NCI-H446 treated with DMSO at 0.1 percent for 48 hours (cell line): ENCODE results near the gene ASCC1.
A peak's percentile ranks its signal among the peaks of the same experiment; 100 is the strongest.
"Not testable (repeated sequence)": the region's sequence is repeated elsewhere in the genome, so short reads cannot be mapped to it uniquely, and the experiment has no call there.

Source experiments
- DNase-seq: peaks from one replicate; lab custom pipeline; 2025; lab: John Stamatoyannopoulos, UW

The ASCC1 gene

GRCh38 chr10:72170263-72170662 is 45.8 kb downstream of the ASCC1 start:
- DNase-seq = no peak

DNA sequence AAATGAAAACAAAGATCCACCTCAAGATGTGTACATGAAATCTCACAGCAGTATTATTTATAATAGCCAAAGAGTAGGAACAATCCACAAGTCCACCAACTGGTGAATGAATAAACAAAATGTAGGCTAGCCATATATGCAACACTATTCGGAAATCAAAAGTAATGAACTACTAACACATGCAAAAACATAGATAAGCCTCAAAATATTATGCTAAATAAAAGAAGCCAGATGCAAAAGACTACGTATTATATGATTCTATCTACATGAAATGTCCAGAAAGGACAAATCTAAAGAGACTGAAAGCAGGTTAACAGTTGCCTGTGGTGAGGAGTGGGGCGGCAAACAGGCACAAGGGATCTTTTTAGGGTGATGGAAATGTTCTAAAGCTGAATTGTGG is 49.0 kb downstream of the ASCC1 start:
- no peak for DNase-seq

GRCh38 chr10:72164617-72165016 is 51.5 kb downstream of the ASCC1 start:
- DNase-seq = no peak

- DNase-seq = no peak
These were observed 53.1 kb downstream of the ASCC1 start for GRCh38 chr10:72162978-72163377.

DNA sequence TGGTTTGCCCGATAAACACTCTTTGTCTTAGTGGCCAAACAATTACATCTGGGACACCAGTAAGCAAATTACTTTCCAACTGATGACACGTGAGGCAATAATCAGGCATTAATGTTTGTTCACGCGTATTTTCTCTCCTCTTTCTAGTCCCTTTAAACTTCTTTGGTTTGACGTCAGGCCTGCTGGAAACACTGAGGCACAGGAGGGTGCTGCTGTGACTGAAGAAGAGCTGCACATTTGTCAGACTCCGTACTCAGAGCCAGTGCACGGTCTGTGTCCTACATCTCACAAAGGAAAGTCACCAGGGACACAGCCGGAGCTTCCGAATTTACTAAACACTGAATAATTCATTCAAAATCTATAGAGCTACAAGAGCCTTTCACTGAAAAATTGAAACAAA is 57.9 kb downstream of the ASCC1 start:
- DNase-seq = no peak

GRCh38 chr10:72156223-72156622 is 59.9 kb downstream of the ASCC1 start:
- no peak for DNase-seq

DNA sequence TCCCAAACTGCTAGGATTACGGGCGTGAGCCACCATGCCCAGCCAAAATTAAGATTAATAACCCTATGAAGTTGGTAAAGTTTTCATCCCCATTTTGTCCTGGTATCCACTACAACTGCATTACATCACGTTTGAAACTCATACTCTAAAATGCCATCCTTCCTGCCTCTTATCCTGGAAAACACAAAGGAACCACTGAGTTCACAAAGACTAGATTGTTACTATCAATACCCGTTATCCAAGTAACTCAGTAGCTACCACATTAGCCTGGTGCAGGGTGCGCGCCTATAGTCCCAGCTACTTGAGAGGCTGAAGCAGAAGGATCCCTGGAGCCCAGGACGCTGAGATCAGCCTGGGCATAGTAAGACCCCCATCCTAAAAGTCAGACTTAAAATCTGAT is 63.8 kb downstream of the ASCC1 start:
- no peak for DNase-seq

- not testable (repeated sequence) for DNase-seq
These were observed 65.2 kb downstream of the ASCC1 start for GRCh38 chr10:72150746-72151478.

- not testable (repeated sequence) for DNase-seq
These were observed 68.8 kb downstream of the ASCC1 start for GRCh38 chr10:72147324-72147584.

GRCh38 chr10:72146559-72147323 is 69.3 kb downstream of the ASCC1 start:
- no peak for DNase-seq

DNA sequence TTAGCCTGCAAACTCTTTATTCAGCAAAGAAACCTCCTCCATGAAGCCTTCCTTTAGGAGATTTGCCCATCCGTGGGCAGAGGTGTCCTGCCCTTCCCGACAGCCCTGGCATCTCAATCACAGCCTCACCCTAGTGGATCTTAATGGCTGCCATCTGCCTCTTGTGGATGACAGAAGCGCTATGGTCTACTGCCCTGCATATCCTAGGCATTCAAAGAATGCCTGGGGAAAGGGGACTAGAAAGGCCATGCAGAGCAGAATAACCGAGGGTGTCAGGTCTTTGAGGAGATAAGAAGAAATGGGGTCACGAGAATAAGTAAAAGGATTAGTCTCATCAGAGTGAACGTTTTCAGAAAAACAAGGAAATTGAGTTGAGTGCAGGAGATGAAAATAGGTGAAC is 70.0 kb downstream of the ASCC1 start:
- DNase-seq = no peak

- no peak for DNase-seq
These were observed 70.4 kb downstream of the ASCC1 start for GRCh38 chr10:72145657-72146056.

DNA sequence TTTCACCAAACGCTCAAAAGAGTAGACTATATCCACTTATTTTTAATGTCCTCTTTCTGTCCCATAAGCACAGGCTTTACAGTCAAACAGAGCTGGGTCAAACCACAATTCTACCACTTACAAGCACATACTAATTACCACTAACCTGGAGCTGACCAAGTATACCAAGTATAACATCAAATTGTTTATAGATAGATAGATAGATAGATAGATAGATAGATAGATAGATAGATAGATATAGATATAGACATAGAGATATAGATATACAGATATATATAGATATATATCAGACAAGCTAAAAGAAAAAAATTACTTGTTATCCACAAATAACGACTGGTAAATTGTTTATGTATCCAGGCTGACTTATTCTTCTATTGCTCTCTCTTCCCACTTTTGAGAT is 75.2 kb downstream of the ASCC1 start:
- no peak for DNase-seq

GRCh38 chr10:72140174-72140573 is 75.9 kb downstream of the ASCC1 start:
- no peak for DNase-seq

- no peak for DNase-seq
These were observed 78.5 kb downstream of the ASCC1 start for GRCh38 chr10:72137583-72137982.

DNA sequence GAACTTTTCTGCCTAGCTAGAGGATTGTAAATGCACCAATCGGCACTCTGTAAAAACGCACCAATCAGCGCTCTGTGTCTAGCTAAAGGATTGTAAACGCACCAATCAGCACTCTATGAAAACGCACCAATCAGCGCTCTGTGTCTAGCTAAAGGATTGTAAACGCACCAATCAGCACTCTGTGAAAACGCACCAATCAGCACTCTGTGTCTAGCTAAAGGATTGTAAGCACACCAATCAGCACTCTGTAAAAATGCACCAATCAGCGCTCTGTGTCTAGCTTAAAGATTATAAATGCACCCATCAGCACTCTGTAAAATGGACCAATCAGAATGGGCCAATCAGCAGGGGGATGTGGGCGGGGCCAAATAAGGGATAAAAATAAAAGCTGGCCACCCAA is 79.9 kb downstream of the ASCC1 start:
- DNase-seq = not testable (repeated sequence)

- DNase-seq = no peak
These were observed 81.0 kb downstream of the ASCC1 start for GRCh38 chr10:72134785-72135767.

GRCh38 chr10:72133517-72133916 is 82.6 kb downstream of the ASCC1 start:
- DNase-seq = no peak

- DNase-seq = no peak
These were observed 83.2 kb downstream of the ASCC1 start for GRCh38 chr10:72132854-72133253.

DNA sequence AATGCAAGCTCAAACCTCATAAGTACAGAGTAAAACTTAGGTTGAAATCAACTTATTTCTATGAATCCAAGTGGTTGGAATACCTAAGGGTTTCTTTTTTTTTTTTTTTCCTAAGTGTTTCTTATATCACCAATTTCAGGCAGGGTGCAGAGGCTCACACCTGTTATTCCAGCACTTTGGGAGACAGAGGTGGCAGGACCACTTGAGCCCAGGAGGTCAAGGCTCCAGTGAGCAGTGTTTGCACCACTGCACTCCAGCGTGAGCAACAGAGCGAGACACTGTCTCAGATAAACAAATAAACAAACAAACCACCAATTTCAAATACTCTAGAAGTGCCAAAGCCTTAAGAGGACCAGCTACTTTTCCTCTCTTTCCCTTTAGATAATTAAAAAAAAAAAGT is 88.5 kb downstream of the ASCC1 start:
- no peak for DNase-seq

DNA sequence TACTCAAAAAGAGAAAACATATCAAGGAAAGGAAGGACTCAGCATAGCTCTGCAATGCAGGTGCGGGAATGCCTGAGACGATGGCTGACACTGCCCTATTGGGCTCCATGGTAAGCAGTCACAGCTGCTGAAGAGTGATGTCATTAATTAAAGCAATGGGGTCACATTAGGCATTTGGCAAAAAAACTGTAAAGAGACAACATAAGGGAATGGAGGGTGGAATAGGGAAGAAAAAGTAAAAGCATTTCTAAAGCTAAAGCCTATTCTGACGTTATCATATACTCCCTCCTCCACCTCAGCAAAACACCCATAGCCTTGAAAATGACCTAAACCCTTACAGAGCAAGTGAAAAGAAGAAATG is 89.2 kb downstream of the ASCC1 start:
- DNase-seq = no peak

DNA sequence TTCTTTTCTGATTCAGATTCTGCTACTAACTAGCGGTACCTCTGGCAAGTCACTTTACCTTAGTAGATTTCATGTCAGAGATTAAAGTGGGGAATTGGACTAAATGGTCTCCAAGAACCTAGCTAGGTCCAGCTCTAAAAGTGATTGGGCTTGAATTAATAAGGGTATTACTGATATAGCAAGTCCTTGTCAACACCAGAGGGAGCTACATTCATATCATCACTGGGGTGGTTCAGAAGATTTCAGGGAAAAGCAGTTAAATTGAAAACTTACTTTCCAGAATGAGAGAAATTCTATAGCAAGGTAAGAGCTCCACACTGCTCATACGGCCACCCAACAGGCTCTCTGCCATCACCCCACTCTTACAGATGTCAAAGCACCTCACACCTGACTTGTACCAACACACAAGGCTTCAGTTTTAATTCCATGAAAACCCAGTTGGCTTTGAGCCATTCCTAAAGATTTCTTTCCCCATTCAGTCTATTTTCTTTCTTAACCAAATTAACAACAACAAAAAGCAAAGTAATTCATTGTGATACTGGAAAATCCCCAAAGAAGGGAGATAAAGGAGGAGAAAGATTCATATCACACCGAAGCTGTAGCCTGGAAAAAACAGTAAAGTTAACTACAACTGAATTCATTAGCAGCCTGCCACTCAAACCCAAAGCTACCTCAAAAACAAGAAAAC is 89.7 kb downstream of the ASCC1 start:
- DNase-seq = peak; percentile 1
